Activated T-cell treated with anti-CD3 and anti-CD28 coated beads, Interleukin-2, amount 50 U/mL, for 24 hours (primary cell): Measurements from ENCODE around the gene GPS2.

ENCODE experiments used
- DNase-seq: peaks from one replicate; pipeline ENCODE4 v3.0.0-alpha.2; 2020
- H3K27ac Mint-ChIP-seq: 2 replicates; pipeline ENCODE4 v1.8.0; 2020; ENCODE audit warnings: mild to moderate bottlenecking, mixed read lengths
- H3K27me3 Mint-ChIP-seq: 2 replicates; pipeline ENCODE4 v1.8.0; 2020; ENCODE audit warnings: mixed read lengths
- H3K36me3 Mint-ChIP-seq: 2 replicates; pipeline ENCODE4 v1.8.0; 2020; ENCODE audit warnings: low read depth, mixed read lengths
- H3K4me1 Mint-ChIP-seq: 2 replicates; pipeline ENCODE4 v1.8.0; 2020; ENCODE audit warnings: low read depth, mixed read lengths
- H3K4me3 Mint-ChIP-seq: 2 replicates; pipeline ENCODE4 v1.8.0; 2020; ENCODE audit warnings: mild to moderate bottlenecking, moderate library complexity, mixed read lengths
- H3K9me3 Mint-ChIP-seq: 2 replicates; pipeline ENCODE4 v1.8.0; 2020; ENCODE audit warnings: mixed read lengths

Gene GPS2

DNA sequence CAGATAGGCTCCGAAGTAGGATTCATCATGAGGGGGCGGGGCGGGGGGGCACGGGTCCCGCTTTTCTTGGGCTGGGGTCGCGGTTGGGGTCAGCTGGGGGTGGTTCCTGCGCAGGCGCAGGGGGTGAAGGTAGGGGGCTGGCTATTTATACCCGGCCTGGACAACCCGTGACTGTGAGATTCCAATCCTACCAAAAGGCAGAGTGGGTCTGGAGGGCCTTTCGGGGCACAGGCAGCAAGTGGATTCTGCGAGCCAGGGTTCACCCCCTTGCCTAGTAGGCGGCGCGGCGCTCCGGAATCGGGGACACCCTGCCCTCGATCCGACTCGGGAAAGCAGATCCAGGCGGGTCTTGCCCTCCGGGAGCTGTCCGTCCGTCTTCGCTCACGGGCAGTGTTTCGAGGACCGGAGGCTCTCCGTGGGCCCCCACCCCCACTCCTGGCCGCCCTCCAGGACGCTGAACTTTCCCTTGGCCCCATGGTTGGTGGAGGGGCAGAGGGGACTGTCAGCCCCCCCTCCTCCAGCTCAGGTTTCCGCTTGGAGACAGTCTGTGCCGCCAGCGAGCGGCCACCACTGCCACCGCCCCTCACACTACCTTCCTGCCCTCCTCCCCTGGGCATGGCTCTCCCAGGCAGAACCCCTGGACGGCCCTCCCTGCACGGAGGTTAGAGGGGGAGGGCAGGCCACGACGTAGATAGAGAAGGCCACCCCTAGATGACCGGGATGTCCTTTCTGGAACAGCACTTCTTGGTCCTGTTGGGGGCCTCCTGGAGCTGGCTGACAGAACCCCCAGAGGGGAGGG is 33.0 kb downstream of the GPS2 start:
- Mint-ChIP-seq H3K4me3 (peak overlapping the region; percentile 74), H3K36me3 (no peaks in the 10 kb centered on the region), H3K27me3 (peaks cover 32% of the 10 kb centered on the region), H3K9me3 (no peaks in the 10 kb centered on the region), H3K27ac (no peak overlapping the region), H3K4me1 (peaks cover 20% of the 10 kb centered on the region)
- DNase-seq = no peak

- Mint-ChIP-seq H3K9me3 (no peaks in the 10 kb centered on the region), H3K27ac (peak within 1 kb of the TSS; percentile 79), H3K4me3 (peak within 1 kb of the TSS; percentile 74), H3K27me3 (peaks cover 26% of the 10 kb centered on the region), H3K36me3 (no peaks in the 10 kb centered on the region), H3K4me1 (peaks cover 20% of the 10 kb centered on the region)
- peak; percentile 92 for DNase-seq
Observed at GRCh38 chr17:7281074-7281952, 33.8 kb downstream of the GPS2 start, which contains the start of gene SLC2A4. SLC2A4 (plus strand) TSS chr17:7281718; CDS start chr17:7281935, 217 bp downstream.

- peak; percentile 92 for DNase-seq
- peaks cover 20% of the 10 kb centered on the region for H3K4me1 Mint-ChIP-seq
- no peaks in the 10 kb centered on the region for H3K9me3 Mint-ChIP-seq
- H3K36me3 Mint-ChIP-seq = no peaks in the 10 kb centered on the region
- peak overlapping the region; percentile 74 for H3K4me3 Mint-ChIP-seq
- peak overlapping the region; percentile 79 for H3K27ac Mint-ChIP-seq
- peaks cover 24% of the 10 kb centered on the region for H3K27me3 Mint-ChIP-seq
Observed at GRCh38 chr17:7280519-7281073, 34.6 kb downstream of the GPS2 start.

- no peaks in the 10 kb centered on the region for H3K36me3 Mint-ChIP-seq
- peaks cover 20% of the 10 kb centered on the region for H3K4me1 Mint-ChIP-seq
- DNase-seq = no peak
- no peak overlapping the region for H3K4me3 Mint-ChIP-seq
- H3K9me3 Mint-ChIP-seq = no peaks in the 10 kb centered on the region
- no peak overlapping the region for H3K27ac Mint-ChIP-seq
- peaks cover 24% of the 10 kb centered on the region for H3K27me3 Mint-ChIP-seq
Observed at GRCh38 chr17:7279448-7279847, 35.7 kb downstream of the GPS2 start.

- DNase-seq = no peak
- H3K27ac Mint-ChIP-seq = no peak overlapping the region
- peaks cover 26% of the 10 kb centered on the region for H3K27me3 Mint-ChIP-seq
- H3K9me3 Mint-ChIP-seq = no peaks in the 10 kb centered on the region
- H3K36me3 Mint-ChIP-seq = no peaks in the 10 kb centered on the region
- H3K4me3 Mint-ChIP-seq = no peak overlapping the region
- H3K4me1 Mint-ChIP-seq = peaks cover 20% of the 10 kb centered on the region
Observed at GRCh38 chr17:7266784-7267183, 48.4 kb downstream of the GPS2 start.

DNA sequence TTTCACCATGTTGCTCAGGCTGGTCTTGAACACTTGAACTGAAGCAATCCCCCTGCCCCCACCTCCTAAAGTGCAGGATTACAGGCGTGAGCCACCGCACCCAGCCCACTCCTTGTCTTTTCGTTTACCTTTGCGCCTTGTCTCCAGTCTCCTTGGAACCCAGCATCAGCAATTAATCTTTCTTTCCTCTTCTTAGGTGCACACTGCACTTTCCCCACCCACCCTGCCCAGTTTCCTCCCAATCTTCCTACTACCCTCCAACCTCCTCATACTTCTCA is 51.4 kb downstream of the GPS2 start:
- Mint-ChIP-seq H3K4me1 (peaks cover 36% of the 10 kb centered on the region), H3K36me3 (peaks cover 14% of the 10 kb centered on the region), H3K27ac (no peak overlapping the region), H3K9me3 (no peaks in the 10 kb centered on the region), H3K27me3 (peaks cover 28% of the 10 kb centered on the region), H3K4me3 (no peak overlapping the region)
- no peak for DNase-seq

GRCh38 chr17:7262935-7263800 is 52.0 kb downstream of the GPS2 start:
- peaks cover 36% of the 10 kb centered on the region for H3K4me1 Mint-ChIP-seq
- H3K4me3 Mint-ChIP-seq = peak overlapping the region; percentile 59
- peak; percentile 52 for DNase-seq
- peaks cover 19% of the 10 kb centered on the region for H3K36me3 Mint-ChIP-seq
- no peaks in the 10 kb centered on the region for H3K9me3 Mint-ChIP-seq
- peak overlapping the region; percentile 30 for H3K27ac Mint-ChIP-seq
- peaks cover 28% of the 10 kb centered on the region for H3K27me3 Mint-ChIP-seq
